AG08396 (cell line): ENCODE measurements around the gene LRRC1.

ENCODE experiments used
- DNase-seq: peaks from one replicate; pipeline ENCODE4 v3.0.0; 2012; ENCODE audit warnings: low spot score, mixed read lengths

The LRRC1 gene

GRCh38 chr6:53962646-53963045, 167.8 kb downstream of the LRRC1 start:
- no peak for DNase-seq

DNA sequence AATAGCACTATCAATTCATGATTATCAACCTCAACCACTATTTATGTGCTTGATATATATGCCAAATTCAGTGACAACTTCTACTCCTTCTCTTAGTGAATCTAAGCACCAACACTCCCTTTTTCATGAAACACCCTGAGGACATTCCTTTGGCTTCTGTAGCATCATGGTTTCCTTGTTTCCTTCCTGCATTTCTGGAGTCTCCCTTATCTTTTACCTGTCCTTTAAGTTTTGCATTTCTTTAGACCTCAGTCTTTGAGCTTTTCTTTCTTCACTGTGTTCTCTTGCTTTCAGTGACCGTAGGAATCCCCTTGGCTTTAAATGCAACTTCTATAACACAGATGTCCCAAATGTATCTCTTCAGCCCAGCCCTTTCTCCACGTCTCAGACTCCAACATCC, 172.6 kb downstream of the LRRC1 start:
- no peak for DNase-seq
